ENCODE measurements around the gene KRTAP9-1.
"Not testable (repeated sequence)": the region's sequence is repeated elsewhere in the genome, so short reads cannot be mapped to it uniquely, and the experiment has no call there.

Gene KRTAP9-1

DNA sequence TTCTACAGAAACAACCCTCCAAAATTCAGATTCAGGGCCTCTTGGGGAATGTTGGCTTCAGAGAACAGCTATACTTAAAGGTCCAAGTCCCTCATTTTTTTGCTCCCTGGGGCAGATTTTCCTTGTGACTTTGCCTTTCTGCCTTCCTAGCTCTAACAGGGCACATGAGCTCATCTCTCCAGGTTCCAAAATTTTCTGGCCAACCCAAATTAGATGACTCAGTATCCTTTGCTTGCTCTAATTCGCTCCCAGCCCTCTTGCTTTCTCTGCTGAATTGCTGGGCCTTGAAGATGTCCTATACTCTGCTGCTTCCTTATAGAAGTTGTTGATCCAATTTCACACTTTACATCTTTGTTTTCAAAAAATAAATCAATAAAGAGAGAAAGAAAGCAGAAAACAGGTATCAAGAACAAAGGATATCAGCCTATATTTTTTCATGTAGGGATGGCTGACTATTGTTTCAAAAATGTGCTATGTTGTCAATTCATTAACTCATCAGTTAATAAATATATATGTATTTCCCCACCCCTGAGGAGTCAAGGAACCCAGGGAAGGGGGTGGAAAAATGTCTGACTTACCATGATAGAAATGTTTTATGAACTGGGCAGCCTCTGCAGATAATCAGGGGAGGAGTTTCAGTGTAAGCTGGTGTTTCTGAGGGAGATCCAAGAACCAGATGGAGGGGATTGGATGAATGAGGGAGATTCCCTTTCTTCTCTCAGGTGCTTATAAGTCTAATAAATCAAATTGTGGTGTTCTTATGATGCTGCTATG lies 10.7 kb upstream of the KRTAP9-1 start:
- no peak for DNase-seq (ENCODE audit: low read depth in 1 of 2, low spot score in 1 of 2)

DNA sequence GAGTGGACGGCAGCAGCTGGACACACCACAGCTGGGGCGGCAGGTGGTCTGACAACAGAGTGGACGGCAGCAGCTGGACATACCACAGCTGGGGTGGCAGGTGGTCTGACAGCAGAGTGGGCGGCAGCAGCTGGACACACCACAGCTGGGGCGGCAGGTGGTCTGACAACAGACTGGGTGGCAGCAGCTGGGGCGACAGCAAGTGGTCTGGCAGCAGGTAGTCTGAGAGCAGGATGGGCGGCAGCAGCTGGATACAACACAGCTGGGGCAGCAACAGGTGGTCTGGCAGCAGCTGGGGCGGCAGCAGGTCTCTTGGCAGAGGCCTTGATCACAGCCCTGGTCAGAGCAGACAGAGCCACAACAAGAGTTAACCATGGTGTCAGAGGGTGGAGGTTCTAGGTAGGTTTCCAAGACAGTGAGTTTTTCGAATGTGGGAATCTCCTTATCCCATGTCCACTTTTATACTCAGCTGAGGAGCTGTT lies 5.2 kb upstream of the KRTAP9-1 start, which contains the start of gene KRTAP4-1:
Gene KRTAP4-1, minus strand, starts transcription at position 432 of the 482 bp plus-strand sequence. Its CDS starts 57 bp downstream, at position 375.
- no peak for DNase-seq (ENCODE audit: low read depth in 1 of 2, low spot score in 1 of 2)

DNA sequence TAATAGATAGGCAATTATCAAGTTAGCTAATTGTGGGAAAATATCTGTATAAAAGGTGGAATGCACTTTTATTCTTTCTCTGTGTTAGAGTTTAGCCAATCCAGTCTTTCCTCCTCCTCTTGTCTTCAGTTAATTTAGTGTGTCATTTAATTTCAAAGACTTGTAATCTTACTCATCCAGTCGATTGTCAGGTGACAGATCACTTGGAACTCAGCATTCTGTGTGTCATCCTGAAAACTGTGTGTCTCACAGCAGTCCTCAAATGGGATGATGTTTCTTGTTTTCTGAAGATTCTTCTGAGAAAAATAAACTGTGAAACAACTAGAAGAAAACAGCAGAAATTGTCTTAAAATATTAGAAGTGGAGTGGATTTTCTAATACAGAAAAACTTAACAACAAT lies 4.7 kb upstream of the KRTAP9-1 start:
- no peak for DNase-seq (ENCODE audit: low read depth in 1 of 2, low spot score in 1 of 2)

DNA sequence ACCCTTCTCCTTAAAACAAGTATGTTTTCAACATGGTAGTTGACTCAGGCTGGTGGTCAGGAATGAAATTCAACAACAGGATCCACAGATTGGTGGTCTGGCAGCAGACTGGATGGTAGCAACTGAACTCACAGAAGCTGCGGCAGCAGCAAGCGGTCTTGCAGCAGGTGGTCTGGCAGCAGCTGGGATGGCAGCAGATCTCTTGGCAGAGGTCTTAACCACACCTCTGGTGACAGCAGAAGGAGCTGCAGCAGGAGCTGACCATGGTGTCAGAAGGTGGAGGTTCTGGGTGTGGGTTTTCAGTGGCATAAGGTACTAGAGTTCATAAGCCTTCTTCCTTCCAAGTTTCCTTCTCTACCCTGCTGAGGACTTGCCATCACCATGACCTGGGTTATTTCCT lies 2.8 kb upstream of the KRTAP9-1 start:
- DNase-seq (ENCODE audit: low read depth in 1 of 2, low spot score in 1 of 2): no peak

DNA sequence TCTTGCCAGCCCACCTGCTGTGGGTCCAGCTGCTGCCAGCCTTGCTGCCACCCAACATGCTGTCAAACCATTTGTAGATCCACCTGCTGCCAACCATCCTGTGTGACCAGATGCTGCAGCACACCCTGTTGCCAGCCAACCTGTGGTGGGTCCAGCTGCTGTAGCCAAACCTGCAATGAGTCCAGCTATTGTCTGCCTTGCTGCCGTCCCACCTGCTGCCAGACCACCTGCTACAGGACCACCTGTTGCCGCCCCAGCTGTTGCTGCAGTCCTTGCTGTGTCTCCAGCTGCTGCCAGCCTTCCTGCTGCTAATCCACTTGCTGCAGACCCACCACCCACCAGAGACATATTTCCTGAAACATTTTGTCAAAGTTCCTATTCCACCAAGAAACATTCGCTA lies 641 bp downstream of the KRTAP9-1 start:
- DNase-seq (ENCODE audit: low read depth in 1 of 2, low spot score in 1 of 2): no peak

DNA sequence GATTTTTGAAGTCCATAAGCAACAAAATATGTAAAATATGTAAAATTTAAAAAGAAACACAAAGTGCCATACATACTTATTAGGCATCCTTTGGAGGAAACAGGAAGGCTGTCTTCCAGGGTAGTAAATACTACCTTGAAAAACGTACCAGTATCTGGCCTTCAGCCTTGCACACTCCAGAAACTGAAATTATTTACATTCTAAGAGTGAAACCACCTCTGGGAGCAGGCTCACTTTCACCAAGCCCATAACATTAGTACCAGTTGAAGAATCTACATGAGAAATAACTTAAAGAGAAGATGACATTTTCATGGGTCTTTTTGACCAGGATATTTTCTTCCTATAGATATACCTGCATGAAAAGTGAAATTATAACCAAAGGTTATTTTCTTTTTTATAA lies 6.4 kb downstream of the KRTAP9-1 start:
- DNase-seq (ENCODE audit: low read depth in 1 of 2, low spot score in 1 of 2): no peak

DNA sequence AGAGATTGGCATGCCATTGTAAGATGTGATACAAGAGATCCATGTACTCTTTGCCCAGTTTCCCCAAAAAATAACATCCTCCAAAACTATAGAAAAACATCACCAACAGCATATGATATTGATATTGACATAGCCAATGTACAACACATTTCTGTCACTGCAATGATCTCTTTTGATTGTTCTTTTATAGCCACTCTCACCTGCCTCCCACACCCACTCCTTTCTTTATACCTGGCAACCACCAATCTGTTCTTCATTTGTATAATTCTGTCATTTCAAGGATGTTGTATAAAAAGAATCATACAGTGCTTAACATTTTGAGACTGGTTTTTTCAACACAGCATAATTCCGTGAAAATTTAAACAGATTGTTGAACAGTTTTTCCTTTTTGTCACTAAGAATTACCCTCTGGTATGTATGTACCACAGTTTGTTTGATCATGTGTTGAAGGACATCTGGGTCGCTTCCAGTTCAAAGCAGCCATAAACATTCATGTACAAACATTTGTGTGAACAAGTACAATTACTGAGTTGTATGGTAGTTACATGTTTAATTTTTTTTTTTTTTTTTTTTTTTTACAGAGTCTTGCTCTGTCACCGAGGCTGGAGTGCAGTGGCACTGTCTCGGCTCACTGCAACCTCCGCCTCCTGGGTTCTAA lies 9.9 kb downstream of the KRTAP9-1 start:
- DNase-seq (ENCODE audit: low read depth in 1 of 2, low spot score in 1 of 2): no peak

DNA sequence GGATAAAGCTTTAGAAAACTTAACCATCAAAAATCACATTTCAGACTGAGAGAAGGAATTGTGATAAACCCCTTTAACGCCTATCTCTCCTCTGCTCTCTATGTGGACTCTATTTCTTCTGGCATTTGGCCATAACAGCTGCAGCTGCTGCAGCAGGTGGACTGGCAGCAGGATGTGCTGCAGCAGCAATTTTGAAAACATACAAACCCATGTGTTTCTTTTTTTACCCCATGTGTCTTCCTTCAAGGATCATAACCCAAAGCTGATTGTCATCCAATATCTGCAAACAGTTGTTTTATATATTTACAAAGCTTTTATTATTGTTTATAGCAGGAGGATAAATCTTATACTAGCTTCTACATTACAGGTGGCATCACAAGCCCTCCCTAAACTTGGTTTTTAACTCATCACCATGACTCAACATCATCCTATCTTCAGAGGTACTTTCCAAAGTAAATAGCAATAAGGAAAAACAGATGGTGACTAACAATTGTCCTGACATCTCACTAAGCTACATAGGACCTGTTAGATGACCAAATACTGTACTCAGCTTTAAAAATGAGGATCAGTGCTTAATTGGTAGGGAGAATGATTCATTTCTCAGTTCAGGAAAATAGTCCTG lies 22.3 kb downstream of the KRTAP9-1 start:
- no peak for DNase-seq (ENCODE audit: low read depth in 1 of 2, low spot score in 1 of 2)

DNA sequence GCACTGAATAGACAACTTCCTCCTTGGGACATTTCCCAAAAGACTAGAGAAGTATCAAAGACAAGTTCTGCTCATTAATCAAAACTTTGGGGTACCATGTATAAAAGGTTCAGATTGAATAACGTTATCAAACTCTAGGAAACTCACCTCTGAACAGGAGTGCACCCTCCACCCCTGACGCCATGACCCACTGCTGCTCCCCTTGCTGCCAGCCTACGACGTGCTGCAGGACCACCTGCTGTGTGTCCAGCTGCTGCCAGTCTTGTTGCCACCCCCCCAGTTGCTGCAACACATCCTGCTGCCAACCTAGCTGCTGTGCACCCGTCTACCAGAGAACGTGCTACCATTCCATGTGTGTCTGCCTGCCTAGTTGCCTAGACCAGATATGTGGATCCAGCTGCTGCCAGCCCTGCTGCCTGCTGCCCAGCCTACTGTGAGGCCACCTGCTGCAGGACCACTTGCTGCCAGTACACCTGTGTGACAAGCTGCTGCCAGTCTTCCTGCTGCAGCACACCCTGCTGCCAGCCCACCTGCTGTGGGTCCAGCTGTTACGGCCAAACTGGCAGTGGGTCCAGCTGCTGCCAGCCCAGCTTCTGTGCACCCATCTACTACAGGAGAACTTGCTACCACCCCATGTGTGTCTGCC lies 23.0 kb downstream of the KRTAP9-1 start:
- no peak for DNase-seq (ENCODE audit: low read depth in 1 of 2, low spot score in 1 of 2)

DNA sequence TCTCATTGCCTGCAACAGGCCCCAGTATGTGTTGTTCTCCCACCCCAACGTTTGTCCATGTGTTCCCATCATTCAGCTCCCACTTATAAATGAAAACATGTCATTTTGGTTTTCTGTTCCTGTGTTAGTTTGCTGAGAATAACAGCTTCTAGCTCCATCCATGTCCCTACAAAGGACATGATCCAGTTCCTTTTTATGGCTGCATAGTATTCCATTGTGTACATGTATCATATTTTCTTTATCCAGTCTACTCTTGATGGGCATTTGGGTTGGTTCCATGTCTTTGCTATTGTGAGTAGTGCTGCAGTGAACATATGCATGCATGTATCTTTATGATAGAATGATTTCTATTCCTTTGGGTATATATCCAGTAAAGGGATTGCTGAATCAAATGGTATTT lies 26.0 kb downstream of the KRTAP9-1 start:
- DNase-seq (ENCODE audit: low read depth in 1 of 2, low spot score in 1 of 2): no peak

DNA sequence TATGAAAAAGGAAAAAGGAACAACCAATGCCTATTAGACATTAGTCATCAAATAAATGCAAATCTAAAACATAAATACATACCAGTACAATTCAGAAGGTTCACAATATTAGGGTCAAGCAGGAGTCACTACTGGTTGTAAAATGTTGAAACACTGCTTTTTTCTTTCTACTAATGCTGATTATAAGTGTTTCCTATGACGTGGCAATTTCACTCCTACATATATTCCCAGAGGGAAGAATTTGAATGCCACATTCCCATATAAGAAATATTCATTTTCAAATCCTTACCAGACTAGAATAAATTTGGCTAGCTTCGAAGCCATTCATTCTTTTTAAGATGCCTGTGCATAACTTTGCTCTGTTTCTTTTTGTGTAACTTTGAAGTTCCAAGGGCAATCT lies 34.1 kb downstream of the KRTAP9-1 start:
- DNase-seq (ENCODE audit: low read depth in 1 of 2, low spot score in 1 of 2): no peak

DNA sequence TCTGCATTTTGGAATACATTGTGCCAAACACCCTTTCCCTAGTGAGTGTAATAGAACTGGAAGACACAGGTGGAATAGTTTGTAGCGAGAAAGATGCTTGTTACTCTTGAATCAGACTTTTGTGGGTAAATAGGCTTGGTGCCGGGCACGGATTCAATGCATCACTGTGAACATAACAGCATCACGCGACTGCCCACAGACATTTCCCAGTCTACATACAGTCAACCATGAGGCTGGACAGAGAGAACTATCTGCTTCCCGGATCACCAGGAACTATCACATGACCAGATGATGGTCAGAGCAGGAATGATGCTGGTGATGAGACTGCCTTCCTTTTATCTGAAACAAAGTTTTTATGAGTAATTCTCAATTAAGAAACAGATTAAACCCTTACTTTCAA lies 36.4 kb downstream of the KRTAP9-1 start:
- no peak for DNase-seq (ENCODE audit: low read depth in 1 of 2, low spot score in 1 of 2)

DNA sequence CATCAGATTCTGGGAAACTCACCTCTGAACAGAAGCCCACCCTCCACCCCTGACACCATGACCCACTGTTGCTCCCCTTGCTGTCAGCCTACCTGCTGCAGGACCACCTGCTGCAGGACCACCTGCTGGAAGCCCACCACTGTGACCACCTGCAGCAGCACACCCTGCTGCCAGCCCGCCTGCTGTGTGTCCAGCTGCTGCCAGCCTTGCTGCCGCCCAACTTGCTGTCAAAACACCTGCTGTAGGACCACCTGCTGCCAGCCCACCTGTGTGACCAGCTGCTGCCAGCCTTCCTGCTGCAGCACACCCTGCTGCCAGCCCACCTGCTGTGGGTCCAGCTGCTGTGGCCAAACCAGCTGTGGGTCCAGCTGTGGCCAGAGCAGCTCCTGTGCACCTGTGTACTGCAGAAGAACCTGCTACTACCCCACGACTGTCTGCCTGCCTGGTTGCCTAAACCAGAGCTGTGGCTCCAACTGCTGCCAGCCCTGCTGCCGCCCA lies 37.0 kb downstream of the KRTAP9-1 start, which contains the start of gene KRTAP9-2:
Gene KRTAP9-2, plus strand, starts transcription at position 51 of the 498 bp plus-strand sequence. Its CDS starts 7 bp downstream, at position 58.
- DNase-seq (ENCODE audit: low read depth in 1 of 2, low spot score in 1 of 2): not testable (repeated sequence)

DNA sequence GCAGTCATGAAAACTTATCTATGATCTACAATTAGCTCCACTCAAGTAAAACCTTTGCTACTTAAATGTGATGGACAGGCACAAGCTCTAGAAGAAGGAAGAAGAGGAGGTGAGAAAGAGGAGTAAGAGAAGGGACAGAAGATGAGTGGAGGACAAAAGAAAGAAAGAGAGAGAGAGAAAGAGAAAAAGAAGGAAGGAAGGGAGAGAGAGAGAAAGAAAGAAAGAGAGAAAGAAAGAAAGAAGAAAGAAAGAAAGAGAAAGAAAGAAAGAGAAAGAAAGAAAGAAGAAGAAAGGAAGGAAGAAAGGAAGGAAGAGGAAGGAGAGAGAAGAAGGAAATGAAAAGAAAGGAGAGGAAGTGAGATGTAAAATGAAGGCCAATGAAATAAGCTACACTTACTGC lies 40.4 kb downstream of the KRTAP9-1 start:
- DNase-seq (ENCODE audit: low read depth in 1 of 2, low spot score in 1 of 2): no peak

DNA sequence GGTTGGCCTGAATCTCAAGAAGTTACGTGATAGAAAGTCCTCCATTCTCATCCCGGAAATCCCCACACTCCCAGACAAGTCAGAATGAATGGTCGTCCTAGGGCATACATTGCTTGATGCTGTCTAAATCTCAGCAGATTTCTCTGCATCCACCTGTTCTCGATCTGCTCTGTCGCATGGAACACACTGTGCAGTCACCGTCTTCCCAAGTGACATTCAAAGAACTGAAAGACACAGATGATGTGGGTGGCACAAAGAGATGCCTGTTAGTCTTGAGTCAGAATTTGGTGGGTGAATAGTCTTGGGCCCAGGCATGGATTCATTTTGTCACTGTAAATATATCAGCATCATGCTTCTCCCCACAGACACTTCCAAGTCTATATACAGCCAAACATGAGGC lies 42.0 kb downstream of the KRTAP9-1 start:
- DNase-seq (ENCODE audit: low read depth in 1 of 2, low spot score in 1 of 2): no peak

DNA sequence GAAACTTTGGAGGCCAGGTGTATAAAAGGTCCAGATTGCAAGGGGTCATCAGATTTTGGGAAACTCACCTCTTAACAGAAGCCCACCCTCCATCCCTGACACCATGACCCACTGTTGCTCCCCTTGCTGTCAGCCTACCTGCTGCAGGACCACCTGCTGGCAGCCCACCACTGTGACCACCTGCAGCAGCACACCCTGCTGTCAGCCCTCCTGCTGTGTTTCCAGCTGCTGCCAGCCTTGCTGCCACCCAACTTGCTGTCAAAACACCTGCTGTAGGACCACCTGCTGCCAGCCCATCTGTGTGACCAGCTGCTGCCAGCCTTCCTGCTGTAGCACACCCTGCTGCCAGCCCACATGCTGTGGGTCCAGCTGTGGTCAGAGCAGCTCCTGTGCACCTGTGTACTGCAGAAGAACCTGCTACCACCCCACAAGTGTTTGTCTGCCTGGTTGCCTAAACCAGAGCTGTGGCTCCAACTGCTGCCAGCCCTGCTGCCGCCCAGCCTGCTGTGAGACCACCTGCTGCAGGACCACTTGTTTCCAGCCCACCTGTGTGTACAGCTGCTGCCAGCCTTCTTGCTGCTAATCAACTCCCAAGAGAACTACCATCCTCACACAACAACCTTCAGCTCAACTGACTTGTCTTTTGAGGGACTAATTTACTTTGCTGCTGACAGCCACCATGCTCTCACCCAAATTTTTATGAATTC lies 42.9 kb downstream of the KRTAP9-1 start, which contains the start of gene KRTAP9-3:
Gene KRTAP9-3, plus strand, starts transcription at position 51 of the 707 bp plus-strand sequence. Its CDS starts 53 bp downstream, at position 104.
- not testable (repeated sequence) for DNase-seq (ENCODE audit: low read depth in 1 of 2, low spot score in 1 of 2)

DNA sequence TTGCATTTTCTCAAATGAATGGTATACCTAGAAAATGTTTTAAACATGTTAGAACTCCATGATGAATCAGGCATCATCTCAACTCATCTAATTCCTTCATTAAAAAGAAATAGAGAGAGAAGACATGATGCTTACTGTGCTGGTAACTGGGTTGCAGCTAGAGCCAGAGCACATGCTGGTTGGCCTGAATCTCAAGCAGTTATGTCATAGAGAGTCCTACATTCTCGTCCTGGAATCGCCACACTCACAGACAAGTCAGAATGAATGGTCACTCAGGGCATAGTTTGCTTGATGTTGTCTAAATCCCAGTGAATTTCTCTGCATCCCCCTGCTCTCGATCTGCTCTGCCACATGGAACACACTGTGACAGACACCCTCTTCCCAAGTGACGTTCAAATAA lies 47.4 kb downstream of the KRTAP9-1 start:
- DNase-seq (ENCODE audit: low read depth in 1 of 2, low spot score in 1 of 2): not testable (repeated sequence)

DNA sequence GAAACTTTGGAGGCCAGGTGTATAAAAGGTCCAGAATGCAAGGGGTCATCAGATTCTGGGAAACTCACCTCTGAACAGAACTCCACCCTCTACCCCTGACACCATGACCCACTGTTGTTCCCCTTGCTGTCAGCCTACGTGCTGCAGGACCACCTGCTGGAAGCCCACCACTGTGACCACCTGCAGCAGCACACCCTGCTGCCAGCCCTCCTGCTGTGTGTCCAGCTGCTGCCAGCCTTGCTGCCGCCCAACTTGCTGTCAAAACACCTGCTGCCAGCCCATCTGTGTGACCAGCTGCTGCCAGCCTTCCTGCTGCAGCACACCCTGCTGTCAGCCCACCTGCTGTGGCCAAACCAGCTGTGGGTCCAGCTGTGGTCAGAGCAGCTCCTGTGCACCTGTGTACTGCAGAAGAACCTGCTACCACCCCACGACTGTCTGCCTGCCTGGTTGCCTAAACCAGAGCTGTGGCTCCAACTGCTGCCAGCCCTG lies 48.3 kb downstream of the KRTAP9-1 start, which contains the start of gene KRTAP9-8:
Gene KRTAP9-8, plus strand, starts transcription at position 51 of the 489 bp plus-strand sequence. Its CDS starts 53 bp downstream, at position 104.
- not testable (repeated sequence) for DNase-seq (ENCODE audit: low read depth in 1 of 2, low spot score in 1 of 2)

Measured in stimulated activated CD4-positive, alpha-beta T cell treated with anti-CD3 and anti-CD28 coated beads, Interleukin-15, amount 100 ng/mL, for 1 hour (primary cell).